Measurements from ENCODE around the gene USP2. TPM values are rescaled to one million over a fixed set of nuclear protein-coding genes. Genes with fewer than 3 reads are reported as not detected.

The USP2 gene
- total and polyA plus RNA-seq, 2 of the 8 experiments (the other 6 are each of a cell fraction or from before 2014, with no cell fraction given): 2.2 to 6.9 TPM

DNA sequence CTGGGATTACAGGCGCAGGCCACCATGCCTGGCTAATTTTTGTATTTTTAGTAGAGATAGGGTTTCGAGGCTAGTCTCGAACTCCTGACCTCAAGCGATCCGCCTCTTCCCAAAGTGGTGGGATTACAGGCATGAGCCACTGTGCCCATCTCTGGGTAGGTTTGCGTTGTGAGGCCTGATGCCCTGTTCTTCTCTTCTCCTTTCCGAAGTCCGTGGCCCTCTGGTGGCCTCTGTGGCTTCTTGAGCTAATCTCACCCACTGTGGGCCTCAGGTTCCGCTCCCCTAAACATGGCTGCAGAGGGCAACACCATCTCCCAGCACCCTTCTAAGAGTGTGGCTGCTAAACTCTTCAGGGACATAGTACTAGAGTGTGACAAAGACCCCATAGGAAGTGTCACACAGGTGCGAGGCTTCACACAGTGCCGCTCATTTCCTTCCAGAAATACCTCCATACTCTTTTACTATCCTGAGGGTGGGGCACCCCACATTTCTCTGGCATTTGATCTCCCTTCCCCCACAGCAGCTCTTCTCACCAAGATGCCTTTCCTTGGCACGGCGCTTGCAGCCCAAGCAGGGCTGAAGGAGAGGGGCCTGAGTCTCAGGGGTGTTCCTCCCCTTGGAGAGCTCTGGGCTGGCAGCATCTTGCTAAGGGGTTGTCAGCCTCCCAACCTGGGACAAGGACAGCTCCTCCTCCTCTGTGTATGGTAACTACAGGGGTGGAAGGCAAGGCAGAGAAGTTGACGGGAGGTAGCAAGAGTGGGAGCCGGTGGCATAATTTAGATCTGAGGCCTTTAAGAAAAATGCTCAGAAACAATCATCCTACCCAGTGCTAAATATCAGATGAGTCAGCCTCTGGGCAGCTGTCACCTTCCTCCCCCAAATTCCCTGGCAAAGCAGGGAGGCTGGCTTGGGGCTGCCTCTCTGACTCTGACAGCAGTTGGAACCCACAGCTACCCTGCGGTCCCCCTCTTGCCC lies 35.4 kb upstream of the USP2 start (continued):
- TF ChIP-seq HDAC2 (IDR thresholded peaks at IDR 0.05; ENCODE audit: borderline replicate concordance in 1 of 2, low read depth in 2 of 2, low read length in 2 of 2): no peak
- peak; percentile 36 for TF ChIP-seq POLR2AphosphoS5 (IDR thresholded peaks at IDR 0.05; ENCODE audit: low read depth, low read length)
- peak; percentile 77 to 85 for TF ChIP-seq POLR2A (IDR thresholded peaks at IDR 0.05; ENCODE audit: control extremely low read depth in 1 of 2, low read depth in 2 of 2, low read length in 2 of 2)
- no peak for TF ChIP-seq CBX8 (IDR thresholded peaks at IDR 0.05; ENCODE audit: borderline replicate concordance, low read depth, low read length)
- TF ChIP-seq NANOG (IDR thresholded peaks at IDR 0.05; ENCODE audit: insufficient read depth, low read depth, low read length, poor library complexity, severe bottlenecking): no peak
- no peak for TF ChIP-seq CEBPB (IDR thresholded peaks at IDR 0.05; ENCODE audit: low read depth, low read length)
- TF ChIP-seq TCF12 (IDR thresholded peaks at IDR 0.05; ENCODE audit: low read depth, low read length): no peak
- TF ChIP-seq TAF1 (IDR thresholded peaks at IDR 0.05; ENCODE audit: low read depth, low read length): 0 out of 2 replicates have a peak, but pooled peaks have one; percentile 8
- TF ChIP-seq SUZ12 (IDR thresholded peaks at IDR 0.05; ENCODE audit: low read length): no peak
- TF ChIP-seq KDM1A (IDR thresholded peaks at IDR 0.05; ENCODE audit: borderline replicate concordance, low read length): no peak
- TF ChIP-seq SIX5 (IDR thresholded peaks at IDR 0.05; ENCODE audit: low read depth, low read length): no peak
- TF ChIP-seq CBX5 (IDR thresholded peaks at IDR 0.05; ENCODE audit: low read depth, low read length): no peak
- TF ChIP-seq CHD2 (IDR thresholded peaks at IDR 0.05; ENCODE audit: low read length): peak; percentile 8; the same call in 1 of the 2 replicates
- no peak for TF ChIP-seq PHF8 (conservative IDR thresholded peaks at IDR 0.05; ENCODE audit: low read depth, low read length)
- TF ChIP-seq, protein P1, sequence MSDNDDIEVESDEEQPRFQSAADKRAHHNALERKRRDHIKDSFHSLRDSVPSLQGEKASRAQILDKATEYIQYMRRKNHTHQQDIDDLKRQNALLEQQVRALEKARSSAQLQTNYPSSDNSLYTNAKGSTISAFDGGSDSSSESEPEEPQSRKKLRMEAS (IDR thresholded peaks at IDR 0.05): no peak
- TF ChIP-seq NRF1 (IDR thresholded peaks at IDR 0.05; ENCODE audit: low read depth, low read length): no peak
- no peak for TF ChIP-seq SIN3A (conservative IDR thresholded peaks at IDR 0.05 in 1 of 2, IDR thresholded peaks at IDR 0.05 in 1 of 2; ENCODE audit: low read depth in 1 of 2, low read length in 2 of 2)
- TF ChIP-seq TAF7 (optimal IDR thresholded peaks at IDR 0.05; ENCODE audit: borderline replicate concordance, low read depth, low read length): no peak
- no peak for TF ChIP-seq MAFK (IDR thresholded peaks at IDR 0.05; ENCODE audit: low read depth, low read length)
- TF ChIP-seq BRCA1 (IDR thresholded peaks at IDR 0.05; ENCODE audit: low read depth, low read length): no peak
- TF ChIP-seq EGR1 (IDR thresholded peaks at IDR 0.05; ENCODE audit: borderline replicate concordance, low read depth, low read length): no peak; the same call in 1 of the 2 replicates
- TF ChIP-seq CTBP2 (IDR thresholded peaks at IDR 0.05; ENCODE audit: borderline replicate concordance, insufficient read depth, insufficient read length, low read length): no peak
- TF ChIP-seq ZNF274 (IDR thresholded peaks at IDR 0.05; ENCODE audit: borderline replicate concordance, extremely low read depth, low read length): no peak
